ENCODE data around the gene PTPRM.

PTPRM gene

GRCh38 chr18:7619676-7620075 lies 52.6 kb downstream of the PTPRM start:
- no peak overlapping the region for H3K4me3 ChIP-seq (ENCODE audit: low read length)

GRCh38 chr18:7622721-7623120 lies 55.6 kb downstream of the PTPRM start:
- no peak for DNase-seq (ENCODE audit: low read depth, low spot score)
- no peak overlapping the region for H3K4me3 ChIP-seq (ENCODE audit: low read length)

More at GRCh38 chr18:7619676-7620075, 52.6 kb downstream of the PTPRM start:
- DNase-seq (ENCODE audit: low read depth, low spot score): peak; percentile 1

- no peak for DNase-seq (ENCODE audit: low read depth, low spot score)
- H3K4me3 ChIP-seq (ENCODE audit: low read length): no peak overlapping the region
Measured at GRCh38 chr18:7623681-7624080, 56.6 kb downstream of the PTPRM start.

DNA sequence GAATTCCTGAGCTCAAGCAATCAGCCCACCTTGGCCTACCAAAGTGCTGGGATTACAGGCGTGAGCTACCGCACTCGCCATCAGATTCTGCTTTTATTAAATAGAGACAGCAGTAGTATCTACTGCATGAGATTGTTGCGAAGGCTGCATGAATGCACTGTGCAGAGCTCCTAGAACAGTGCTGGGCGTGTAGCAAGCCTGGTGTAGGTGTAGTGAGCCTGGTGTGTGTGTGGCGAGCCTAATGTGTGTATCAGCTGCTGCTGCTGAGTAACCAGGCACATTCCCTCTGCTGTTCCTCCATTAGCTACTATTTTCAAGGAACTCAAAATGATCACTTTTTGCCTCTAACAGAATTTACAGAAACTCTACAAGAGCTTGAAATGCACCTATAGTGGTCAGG lies 57.6 kb downstream of the PTPRM start:
- H3K4me3 ChIP-seq (ENCODE audit: low read length): no peak overlapping the region
- DNase-seq (ENCODE audit: low read depth, low spot score): no peak

- DNase-seq (ENCODE audit: low read depth, low spot score): no peak
Measured at GRCh38 chr18:7626175-7626921, 59.2 kb downstream of the PTPRM start.

DNA sequence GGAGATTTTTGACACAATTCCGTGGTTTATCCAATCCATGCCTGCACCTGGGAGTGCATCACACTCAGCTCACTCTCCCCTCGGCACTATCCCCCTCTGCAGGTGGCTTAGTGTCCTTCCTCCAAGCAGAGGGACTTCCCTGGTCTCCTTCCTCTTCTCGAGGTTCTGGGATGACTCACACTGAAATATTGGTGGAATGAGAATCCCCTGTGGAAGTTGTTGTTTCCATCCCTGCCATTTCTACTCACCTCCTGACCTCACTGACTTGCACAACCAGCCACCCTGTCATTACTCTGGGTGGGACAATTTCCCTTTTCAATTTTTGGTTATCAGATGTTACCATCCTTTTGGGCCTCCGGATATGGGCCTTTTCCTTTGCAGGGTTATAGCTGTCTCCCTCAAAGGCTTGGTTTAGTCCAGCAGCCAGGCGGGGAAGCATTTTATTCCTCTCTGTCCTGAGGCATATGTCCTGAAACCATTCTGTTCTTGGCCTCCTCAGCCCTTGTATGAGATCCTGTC lies 59.9 kb downstream of the PTPRM start:
- DNase-seq (ENCODE audit: low read depth, low spot score): no peak
- H3K4me3 ChIP-seq (ENCODE audit: low read length): no peak overlapping the region

More at GRCh38 chr18:7626175-7626921, 59.2 kb downstream of the PTPRM start:
- no peak overlapping the region for H3K4me3 ChIP-seq (ENCODE audit: low read length)

DNA sequence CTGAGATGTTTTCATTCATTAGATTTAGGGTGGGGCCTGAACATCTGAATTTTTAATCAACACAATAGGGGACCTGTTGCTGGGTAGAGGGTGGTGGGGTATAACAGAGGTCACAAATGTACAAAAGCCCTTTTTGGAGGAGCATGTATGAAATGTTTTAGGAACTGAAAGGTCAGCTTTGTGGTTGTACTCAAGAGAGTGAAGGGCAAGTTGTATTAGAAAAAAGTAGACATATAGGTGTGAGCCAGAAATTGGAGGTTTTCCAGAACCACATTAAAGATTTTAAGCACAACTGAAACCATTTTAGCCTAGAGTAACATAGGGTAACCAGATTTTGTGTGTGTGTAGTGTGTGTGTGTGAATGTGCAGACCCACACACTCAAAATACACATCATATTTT lies 62.3 kb downstream of the PTPRM start:
- DNase-seq (ENCODE audit: low read depth, low spot score): no peak

DNA sequence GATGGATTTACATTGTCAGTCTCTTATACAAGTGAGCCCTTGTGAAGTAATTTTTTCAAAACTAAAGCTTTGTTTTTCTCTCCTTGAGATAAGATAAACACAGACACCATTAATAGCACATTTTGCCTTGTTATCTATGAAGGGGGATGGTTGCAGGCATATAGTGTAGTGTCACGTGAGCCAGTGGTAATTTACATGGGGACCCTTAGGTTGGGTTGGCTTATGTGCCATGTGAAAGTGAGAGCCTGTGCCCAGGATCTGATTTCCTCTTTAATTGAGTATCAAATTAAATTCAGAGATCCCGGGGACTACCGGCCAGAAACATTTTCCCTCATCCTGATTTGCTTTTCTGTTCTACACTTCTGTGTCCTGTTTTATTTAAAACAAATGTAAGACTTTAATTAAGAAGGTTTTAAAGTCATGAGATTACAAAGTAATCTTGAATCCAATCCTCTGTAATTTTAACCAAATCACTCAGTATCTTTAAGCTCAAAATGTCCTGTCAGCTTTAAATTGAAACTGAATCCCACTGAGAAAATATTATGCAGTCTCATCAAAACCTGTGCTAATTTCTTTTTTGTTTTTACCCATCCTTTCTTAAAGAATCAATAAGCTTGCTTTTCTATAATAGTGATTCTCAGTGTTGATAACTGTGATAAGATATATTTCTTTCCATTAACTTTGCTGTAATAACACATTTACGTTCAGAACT lies 63.8 kb downstream of the PTPRM start:
- no peak for DNase-seq (ENCODE audit: low read depth, low spot score)
- no peak overlapping the region for H3K4me3 ChIP-seq (ENCODE audit: low read length)

More for the DNA sequence above, 62.3 kb downstream of the PTPRM start:
- no peak overlapping the region for H3K4me3 ChIP-seq (ENCODE audit: low read length)

DNA sequence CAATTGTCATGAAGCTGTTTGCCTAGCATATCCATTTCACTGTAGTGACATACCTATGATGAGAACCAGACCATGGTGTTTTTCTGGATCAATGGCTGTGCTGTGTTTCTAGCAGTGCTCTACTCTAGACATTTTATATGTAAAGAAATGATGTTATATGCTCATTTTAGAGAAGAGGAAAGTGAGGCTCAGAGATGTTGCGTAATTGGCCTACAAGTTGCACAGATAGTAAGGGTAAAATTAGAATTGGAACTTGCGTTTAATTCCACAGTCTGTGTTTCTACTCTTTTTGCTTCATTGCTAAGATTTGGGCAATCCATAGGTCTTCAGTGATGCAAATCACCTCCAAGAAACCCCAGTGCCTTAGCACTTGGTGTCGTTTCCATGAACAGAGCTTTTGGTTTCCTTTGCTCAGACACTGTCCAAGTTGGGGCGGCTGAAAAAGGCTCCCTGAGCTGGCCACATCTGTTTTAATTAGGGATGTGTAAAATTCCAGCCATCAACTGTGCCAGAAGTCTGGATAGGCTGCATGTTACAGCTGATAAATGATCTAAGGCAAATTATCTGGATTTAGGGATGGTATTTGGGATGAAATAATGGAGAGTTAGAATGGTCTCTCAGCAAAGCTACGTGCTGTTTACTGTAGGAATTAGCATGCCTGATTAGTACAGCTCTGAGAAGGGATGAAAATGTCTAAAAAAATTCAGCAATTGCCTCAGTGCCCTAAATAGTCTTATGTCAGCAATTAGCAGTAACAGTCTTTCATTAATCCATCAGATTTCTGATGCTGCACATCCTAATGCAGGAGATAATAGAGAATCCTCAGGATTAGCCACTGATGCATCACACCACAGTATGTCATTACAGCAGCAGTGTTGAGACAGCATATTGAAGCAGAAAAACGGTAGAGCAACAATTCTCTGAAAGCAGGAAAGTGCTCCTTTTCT lies 65.3 kb downstream of the PTPRM start:
- DNase-seq (ENCODE audit: low read depth, low spot score): no peak

GRCh38 chr18:7633171-7633570 lies 66.1 kb downstream of the PTPRM start:
- DNase-seq (ENCODE audit: low read depth, low spot score): no peak
- no peak overlapping the region for H3K4me3 ChIP-seq (ENCODE audit: low read length)

More for the DNA sequence above, 65.3 kb downstream of the PTPRM start:
- no peak overlapping the region for H3K4me3 ChIP-seq (ENCODE audit: low read length)

DNA sequence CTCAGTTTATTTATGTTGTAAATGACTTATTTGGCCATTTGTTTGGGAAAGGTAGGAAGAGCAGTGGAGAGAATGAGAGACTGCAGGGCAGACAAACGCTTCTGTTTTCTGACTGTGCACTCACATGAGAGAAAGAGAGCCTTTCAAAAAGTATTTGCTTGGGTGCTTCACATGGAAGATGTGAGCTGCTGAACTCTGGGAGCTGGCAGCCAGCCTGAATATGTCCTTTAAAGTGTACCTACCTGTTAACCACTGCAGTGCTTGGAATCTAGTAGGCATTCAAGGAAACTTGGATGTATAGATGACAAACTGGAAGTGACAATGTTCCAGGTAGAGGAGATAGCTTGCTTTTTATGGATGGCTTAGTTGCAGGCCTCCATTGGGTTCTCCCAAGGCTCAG lies 68.8 kb downstream of the PTPRM start:
- DNase-seq (ENCODE audit: low read depth, low spot score): no peak
- no peak overlapping the region for H3K4me3 ChIP-seq (ENCODE audit: low read length)

- DNase-seq (ENCODE audit: low read depth, low spot score): no peak
- no peak overlapping the region for H3K4me3 ChIP-seq (ENCODE audit: low read length)
Measured at GRCh38 chr18:7637269-7637668, 70.2 kb downstream of the PTPRM start.

- H3K4me3 ChIP-seq (ENCODE audit: low read length): no peak overlapping the region
Measured at GRCh38 chr18:7638321-7638720, 71.2 kb downstream of the PTPRM start.

DNA sequence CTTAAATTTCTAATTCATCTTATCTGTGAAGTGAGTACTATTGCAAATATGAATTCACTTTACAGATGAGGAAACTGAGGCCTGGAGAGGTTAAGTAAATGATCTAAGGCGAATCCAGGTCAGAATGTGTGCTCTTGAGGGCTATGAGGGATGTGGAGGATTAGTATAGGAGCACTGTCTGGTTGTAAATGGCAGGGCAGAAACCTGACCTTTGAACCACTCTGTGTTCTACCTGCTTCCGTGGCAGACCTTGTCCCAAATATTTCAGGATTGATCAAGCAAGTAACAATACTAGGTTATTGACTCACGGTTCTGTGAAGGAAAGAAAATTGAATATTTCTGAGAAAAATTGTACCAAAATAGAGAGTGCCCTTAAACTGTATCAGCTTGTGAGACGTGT lies 74.7 kb downstream of the PTPRM start:
- DNase-seq (ENCODE audit: low read depth, low spot score): no peak
- no peak overlapping the region for H3K4me3 ChIP-seq (ENCODE audit: low read length)

More at GRCh38 chr18:7638321-7638720, 71.2 kb downstream of the PTPRM start:
- DNase-seq (ENCODE audit: low read depth, low spot score): no peak

- no peak overlapping the region for H3K4me3 ChIP-seq (ENCODE audit: low read length)
- DNase-seq (ENCODE audit: low read depth, low spot score): no peak
Measured at GRCh38 chr18:7642331-7642890, 75.3 kb downstream of the PTPRM start.

- no peak for DNase-seq (ENCODE audit: low read depth, low spot score)
- no peak overlapping the region for H3K4me3 ChIP-seq (ENCODE audit: low read length)
Measured at GRCh38 chr18:7645756-7646155, 78.6 kb downstream of the PTPRM start.

DNA sequence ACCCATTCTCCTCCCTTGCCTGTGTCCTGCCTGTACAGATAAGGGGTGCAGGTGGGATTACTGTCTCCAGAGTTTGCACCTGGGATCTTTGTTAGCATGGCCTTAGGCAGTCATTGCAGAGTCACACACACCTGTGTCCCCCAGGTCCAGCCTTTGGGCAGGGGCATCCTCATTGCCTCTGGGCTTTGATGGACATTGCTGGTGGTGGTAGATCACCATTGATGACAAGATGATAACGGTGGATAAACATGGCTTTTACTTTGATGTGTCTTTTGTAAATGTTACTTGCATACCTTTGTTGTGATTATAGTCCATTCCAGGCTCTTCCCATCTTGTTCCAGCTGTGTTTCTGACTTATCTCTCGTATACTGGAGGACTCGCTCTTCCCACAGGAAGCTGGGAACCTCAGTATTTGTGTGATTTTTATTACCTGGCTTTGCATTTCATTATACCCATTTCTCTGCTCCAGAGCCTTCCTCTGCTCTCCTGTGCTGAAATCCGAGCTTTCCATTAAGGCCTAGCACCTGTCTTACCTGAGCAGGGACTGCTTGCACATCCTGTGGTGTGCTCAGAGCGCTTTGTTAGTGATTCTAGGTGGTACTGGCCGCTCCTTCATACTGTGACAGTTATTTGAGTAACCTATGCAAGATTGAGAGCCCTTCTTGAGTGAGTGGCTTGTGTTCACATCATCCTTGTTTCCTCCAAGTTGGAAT lies 79.2 kb downstream of the PTPRM start:
- no peak overlapping the region for H3K4me3 ChIP-seq (ENCODE audit: low read length)
- DNase-seq (ENCODE audit: low read depth, low spot score): no peak

- DNase-seq (ENCODE audit: low read depth, low spot score): no peak
- H3K4me3 ChIP-seq (ENCODE audit: low read length): no peak overlapping the region
Measured at GRCh38 chr18:7647500-7647899, 80.4 kb downstream of the PTPRM start.
